GM23248 (cell line): ENCODE results near the gene RELT.

Experiments
- EZH2 ChIP-seq: fragments of 200-600 bp; sonication (generic); IDR thresholded peaks from 2 replicates; pipeline ENCODE4 v1.6.1; 2018; ENCODE audit warnings: antibody characterized with exemption, mild to moderate bottlenecking; ENCODE audit not compliant: insufficient read depth, poor library complexity, severe bottlenecking
- EZH2phosphoT487 ChIP-seq: fragments of 200-600 bp; sonication (generic); IDR thresholded peaks from 2 replicates; pipeline ENCODE4 v1.6.1; 2018; ENCODE audit warnings: antibody characterized with exemption, moderate library complexity, mild to moderate bottlenecking, low read depth; ENCODE audit not compliant: insufficient read depth

GRCh38 chr11:73365352-73366264 lies 10.6 kb upstream of the RELT start:
- no peak for TF ChIP-seq EZH2phosphoT487
- no peak for TF ChIP-seq EZH2
